ENCODE data around the gene HGS.

The HGS gene, protein sequence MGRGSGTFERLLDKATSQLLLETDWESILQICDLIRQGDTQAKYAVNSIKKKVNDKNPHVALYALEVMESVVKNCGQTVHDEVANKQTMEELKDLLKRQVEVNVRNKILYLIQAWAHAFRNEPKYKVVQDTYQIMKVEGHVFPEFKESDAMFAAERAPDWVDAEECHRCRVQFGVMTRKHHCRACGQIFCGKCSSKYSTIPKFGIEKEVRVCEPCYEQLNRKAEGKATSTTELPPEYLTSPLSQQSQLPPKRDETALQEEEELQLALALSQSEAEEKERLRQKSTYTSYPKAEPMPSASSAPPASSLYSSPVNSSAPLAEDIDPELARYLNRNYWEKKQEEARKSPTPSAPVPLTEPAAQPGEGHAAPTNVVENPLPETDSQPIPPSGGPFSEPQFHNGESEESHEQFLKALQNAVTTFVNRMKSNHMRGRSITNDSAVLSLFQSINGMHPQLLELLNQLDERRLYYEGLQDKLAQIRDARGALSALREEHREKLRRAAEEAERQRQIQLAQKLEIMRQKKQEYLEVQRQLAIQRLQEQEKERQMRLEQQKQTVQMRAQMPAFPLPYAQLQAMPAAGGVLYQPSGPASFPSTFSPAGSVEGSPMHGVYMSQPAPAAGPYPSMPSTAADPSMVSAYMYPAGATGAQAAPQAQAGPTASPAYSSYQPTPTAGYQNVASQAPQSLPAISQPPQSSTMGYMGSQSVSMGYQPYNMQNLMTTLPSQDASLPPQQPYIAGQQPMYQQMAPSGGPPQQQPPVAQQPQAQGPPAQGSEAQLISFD
- total RNA-seq = 115 to 149 (median 116) reads per million in 3 donors

DNA sequence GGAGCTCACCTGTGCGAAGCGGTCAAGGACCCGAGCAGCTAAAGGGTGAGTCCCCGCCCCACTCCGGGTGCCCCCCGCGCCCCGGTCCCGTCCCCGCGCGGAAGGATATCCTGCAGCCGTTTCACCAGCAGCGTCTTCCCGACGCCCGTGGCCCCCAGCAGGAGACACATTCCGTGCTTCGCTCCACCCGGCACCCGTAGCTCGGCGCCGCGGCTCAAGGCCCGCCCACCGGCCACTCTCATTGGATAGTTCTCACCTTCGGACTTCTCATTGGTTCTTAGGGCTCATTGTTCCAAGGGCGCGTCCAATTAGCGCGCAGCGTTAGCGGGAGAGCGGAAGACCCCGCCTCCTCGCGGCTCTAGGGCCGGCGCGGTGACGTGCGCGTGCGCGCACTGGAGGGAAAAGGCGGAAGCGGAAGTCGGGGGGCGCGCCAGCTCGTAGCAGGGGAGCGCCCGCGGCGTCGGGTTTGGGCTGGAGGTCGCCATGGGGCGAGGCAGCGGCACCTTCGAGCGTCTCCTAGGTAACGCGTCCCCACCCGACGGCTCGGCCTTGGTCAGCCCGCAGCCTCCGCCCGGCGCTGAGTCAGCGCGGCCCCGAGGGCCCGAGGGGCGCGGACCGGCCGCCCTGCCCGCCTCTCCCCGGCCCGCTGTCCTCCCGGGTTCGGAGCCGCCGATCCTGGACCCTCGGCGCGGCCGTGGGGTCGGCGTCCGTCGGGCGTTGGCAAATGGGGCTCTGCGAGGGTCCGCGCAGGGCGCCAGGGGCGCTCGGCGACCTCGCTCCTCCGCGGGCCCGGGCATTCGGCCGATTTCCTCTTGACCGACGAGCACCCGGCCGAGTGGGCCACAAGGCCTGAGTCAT, at the start of gene HGS, which contains the start of gene ARL16:
Gene HGS (plus strand): TSS at position 428 of the 858 bp plus-strand sequence. CDS start 56 bp downstream, at position 484.
Gene ARL16 (minus strand): TSS at position 214 of the 858 bp plus-strand sequence. CDS start 44 bp downstream, at position 170.
- Histone ChIP-seq H3K36me3 (ENCODE audit: control insufficient read depth, insufficient read depth, low read length) (peaks cover 28% of the 10 kb centered on the region), H3K4me3 (ENCODE audit: insufficient read depth, low read depth, low read length, poor library complexity, severe bottlenecking) (peak within 1 kb of the TSS; percentile 79), H3K27ac (ENCODE audit: insufficient read depth, low read length, poor library complexity, severe bottlenecking) (peak within 1 kb of the TSS; percentile 67), H3K27me3 (replicated peaks; ENCODE audit: control insufficient read depth, insufficient read depth, low read length, poor library complexity, severe bottlenecking) (no peaks in the 10 kb centered on the region), H3K4me1 (ENCODE audit: control insufficient read depth, insufficient read depth, low read length, poor library complexity, severe bottlenecking) (peaks cover 20% of the 10 kb centered on the region), H3K9me3 (ENCODE audit: control insufficient read depth, low read length) (no peaks in the 10 kb centered on the region)
- peak; percentile 95 to 96 (median 95) for DNase-seq

DNA sequence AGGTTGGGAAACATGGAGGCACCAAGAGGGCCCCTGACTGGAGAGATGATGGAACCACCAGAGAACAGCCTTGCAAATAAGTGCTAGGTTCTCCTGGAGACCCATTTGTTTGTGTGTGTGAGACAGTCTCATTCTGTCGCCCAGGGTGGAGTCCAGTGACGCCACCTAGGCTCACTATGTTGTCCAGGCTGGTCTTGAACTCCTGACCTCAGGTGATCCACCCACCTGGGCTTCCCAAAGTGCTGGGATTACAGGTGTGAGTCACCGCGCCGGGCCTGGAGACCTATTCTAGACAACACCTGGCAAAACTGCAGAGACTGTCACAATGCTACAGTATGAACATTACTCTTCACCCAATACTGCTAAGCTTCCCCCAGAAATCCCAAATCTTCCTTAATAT, 48.4 kb upstream of the HGS start:
- no peaks in the 10 kb centered on the region for H3K9me3 ChIP-seq (ENCODE audit: control insufficient read depth, low read length)
- no peaks in the 10 kb centered on the region for H3K27me3 ChIP-seq (replicated peaks; ENCODE audit: control insufficient read depth, insufficient read depth, low read length, poor library complexity, severe bottlenecking)
- no peak overlapping the region for H3K27ac ChIP-seq (ENCODE audit: insufficient read depth, low read length, poor library complexity, severe bottlenecking)
- DNase-seq = no peak
- peaks cover 10% of the 10 kb centered on the region for H3K4me1 ChIP-seq (ENCODE audit: control insufficient read depth, insufficient read depth, low read length, poor library complexity, severe bottlenecking)
- H3K36me3 ChIP-seq (ENCODE audit: control insufficient read depth, insufficient read depth, low read length) = no peaks in the 10 kb centered on the region
- H3K4me3 ChIP-seq (ENCODE audit: insufficient read depth, low read depth, low read length, poor library complexity, severe bottlenecking) = no peak overlapping the region

DNA sequence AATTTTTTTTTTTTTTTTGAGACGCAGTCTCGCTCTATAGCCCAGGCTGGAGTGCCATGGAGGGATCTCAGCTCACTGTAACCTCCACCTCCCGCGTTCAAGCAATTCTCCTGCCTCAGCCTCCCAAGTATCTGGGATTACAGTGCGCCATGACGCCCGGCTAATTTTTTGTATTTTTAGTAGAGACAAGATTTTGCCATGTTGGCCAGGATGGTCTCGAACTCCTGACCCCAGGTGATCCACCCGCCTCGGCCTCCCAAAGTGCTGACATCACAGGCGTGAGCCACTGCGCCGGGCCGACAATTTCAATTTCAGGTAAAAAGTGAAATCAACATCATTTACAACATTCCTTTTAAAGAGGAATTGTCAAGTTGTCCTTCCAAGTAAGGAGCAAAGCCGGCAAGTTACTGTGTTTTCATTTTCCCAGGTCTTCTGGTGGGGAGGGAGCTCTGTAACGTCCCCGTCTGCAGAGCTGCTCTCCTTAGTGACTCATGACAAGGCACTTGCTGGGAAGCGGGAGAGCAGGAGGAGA, 47.8 kb upstream of the HGS start:
- no peaks in the 10 kb centered on the region for H3K9me3 ChIP-seq (ENCODE audit: control insufficient read depth, low read length)
- DNase-seq = no peak
- no peaks in the 10 kb centered on the region for H3K36me3 ChIP-seq (ENCODE audit: control insufficient read depth, insufficient read depth, low read length)
- no peaks in the 10 kb centered on the region for H3K27me3 ChIP-seq (replicated peaks; ENCODE audit: control insufficient read depth, insufficient read depth, low read length, poor library complexity, severe bottlenecking)
- peaks cover 10% of the 10 kb centered on the region for H3K4me1 ChIP-seq (ENCODE audit: control insufficient read depth, insufficient read depth, low read length, poor library complexity, severe bottlenecking)
- H3K4me3 ChIP-seq (ENCODE audit: insufficient read depth, low read depth, low read length, poor library complexity, severe bottlenecking) = peak overlapping the region; percentile 79
- H3K27ac ChIP-seq (ENCODE audit: insufficient read depth, low read length, poor library complexity, severe bottlenecking) = peak overlapping the region; percentile 70

DNA sequence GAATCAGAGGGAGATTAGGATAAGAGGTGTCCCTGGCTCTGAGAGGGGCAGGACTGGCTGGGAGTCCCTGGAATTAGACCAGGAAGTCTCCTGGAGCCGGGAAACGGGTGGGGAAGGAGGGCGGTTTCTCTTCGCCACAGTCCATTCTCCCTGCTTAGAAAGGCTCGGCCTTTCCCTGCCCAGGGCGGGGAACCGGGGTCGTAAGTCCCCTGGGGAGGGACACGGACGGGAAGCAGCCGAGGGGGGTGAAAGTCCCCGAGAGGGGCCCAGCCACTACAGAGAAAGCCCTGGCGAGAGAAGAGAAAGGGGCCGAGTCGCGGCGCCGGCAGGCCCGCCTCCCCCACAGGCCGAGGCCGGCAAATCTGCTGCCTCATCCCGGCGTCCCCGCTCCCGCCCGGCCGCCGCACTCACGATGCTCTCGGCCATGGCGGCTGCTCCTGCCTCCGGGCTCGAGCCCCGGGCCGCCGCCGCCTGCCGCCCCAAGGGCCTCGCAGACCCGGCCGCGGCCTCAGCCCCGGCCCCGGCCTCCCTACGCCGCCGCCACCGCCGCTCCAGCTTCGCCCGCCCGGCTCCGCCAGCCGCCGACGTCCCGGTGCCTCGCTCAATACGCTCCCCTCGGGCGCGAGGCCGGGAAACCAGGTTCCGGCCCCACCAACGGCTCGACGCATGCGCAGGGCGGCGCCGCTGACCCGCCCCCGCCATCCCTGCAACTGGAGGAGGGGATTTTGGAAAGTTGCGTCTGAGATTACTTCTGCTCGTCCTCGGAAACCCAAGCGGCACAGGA, 47.1 kb upstream of the HGS start, which contains the start of the genes NPLOC4 and TSPAN10:
Gene NPLOC4 (minus strand): TSS at position 608 of the 784 bp plus-strand sequence. CDS start 182 bp downstream, at position 426.
Gene TSPAN10 (plus strand): TSS at position 692 of the 784 bp plus-strand sequence. CDS start 5,217 bp downstream, outside the sequence.
- H3K27me3 ChIP-seq (replicated peaks; ENCODE audit: control insufficient read depth, insufficient read depth, low read length, poor library complexity, severe bottlenecking) = no peaks in the 10 kb centered on the region
- no peaks in the 10 kb centered on the region for H3K36me3 ChIP-seq (ENCODE audit: control insufficient read depth, insufficient read depth, low read length)
- peak within 1 kb of the TSS; percentile 79 for H3K4me3 ChIP-seq (ENCODE audit: insufficient read depth, low read depth, low read length, poor library complexity, severe bottlenecking)
- peaks cover 10% of the 10 kb centered on the region for H3K4me1 ChIP-seq (ENCODE audit: control insufficient read depth, insufficient read depth, low read length, poor library complexity, severe bottlenecking)
- peak within 1 kb of the TSS; percentile 70 for H3K27ac ChIP-seq (ENCODE audit: insufficient read depth, low read length, poor library complexity, severe bottlenecking)
- DNase-seq = peak; percentile 63 to 72 (median 70)
- H3K9me3 ChIP-seq (ENCODE audit: control insufficient read depth, low read length) = no peaks in the 10 kb centered on the region

DNA sequence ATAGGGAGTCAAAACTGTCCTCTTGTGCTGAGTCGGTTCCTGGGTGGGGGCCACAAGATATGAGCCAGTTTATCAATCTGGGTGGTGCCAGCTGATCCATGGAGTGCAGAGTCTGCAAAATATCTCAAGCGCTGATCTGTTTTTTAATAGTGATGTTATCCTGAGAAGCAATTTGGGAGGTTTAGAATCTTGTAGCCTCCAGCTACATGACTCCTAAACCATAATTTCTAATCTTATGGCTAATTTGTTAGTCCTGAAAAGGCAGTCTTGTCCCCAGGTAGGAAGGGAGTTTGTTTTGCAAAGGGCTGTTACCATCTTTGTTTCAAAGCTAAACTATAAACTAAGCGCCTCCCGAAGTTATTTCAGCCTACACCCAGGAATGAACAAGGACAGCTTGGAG, 45.1 kb upstream of the HGS start:
- peaks cover 10% of the 10 kb centered on the region for H3K4me1 ChIP-seq (ENCODE audit: control insufficient read depth, insufficient read depth, low read length, poor library complexity, severe bottlenecking)
- no peak for DNase-seq
- H3K36me3 ChIP-seq (ENCODE audit: control insufficient read depth, insufficient read depth, low read length) = no peaks in the 10 kb centered on the region
- H3K27me3 ChIP-seq (replicated peaks; ENCODE audit: control insufficient read depth, insufficient read depth, low read length, poor library complexity, severe bottlenecking) = no peaks in the 10 kb centered on the region
- no peak overlapping the region for H3K27ac ChIP-seq (ENCODE audit: insufficient read depth, low read length, poor library complexity, severe bottlenecking)
- no peaks in the 10 kb centered on the region for H3K9me3 ChIP-seq (ENCODE audit: control insufficient read depth, low read length)
- no peak overlapping the region for H3K4me3 ChIP-seq (ENCODE audit: insufficient read depth, low read depth, low read length, poor library complexity, severe bottlenecking)

DNA sequence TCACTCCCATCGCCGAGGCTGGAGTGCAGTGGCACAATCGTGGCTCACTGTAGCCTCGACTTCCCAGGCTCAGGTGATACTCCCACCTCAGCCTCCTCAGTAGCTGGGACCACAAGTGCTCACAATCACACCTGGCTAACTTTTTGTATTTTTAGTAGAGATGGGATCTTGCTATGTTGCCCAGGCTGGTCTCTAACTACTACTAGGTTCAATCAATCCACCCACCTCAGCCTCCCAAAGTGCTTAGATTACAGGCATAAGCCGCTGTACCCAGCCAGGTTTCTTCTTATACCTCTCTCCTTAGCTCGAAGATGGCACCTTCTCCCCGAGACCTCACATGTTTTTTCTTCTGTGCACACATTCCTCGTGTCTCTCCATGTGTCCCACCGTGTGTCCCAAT, 43.8 kb upstream of the HGS start:
- Histone ChIP-seq H3K27ac (ENCODE audit: insufficient read depth, low read length, poor library complexity, severe bottlenecking) (no peak overlapping the region), H3K27me3 (replicated peaks; ENCODE audit: control insufficient read depth, insufficient read depth, low read length, poor library complexity, severe bottlenecking) (no peaks in the 10 kb centered on the region), H3K9me3 (ENCODE audit: control insufficient read depth, low read length) (no peaks in the 10 kb centered on the region), H3K36me3 (ENCODE audit: control insufficient read depth, insufficient read depth, low read length) (no peaks in the 10 kb centered on the region), H3K4me1 (ENCODE audit: control insufficient read depth, insufficient read depth, low read length, poor library complexity, severe bottlenecking) (peaks cover 10% of the 10 kb centered on the region), H3K4me3 (ENCODE audit: insufficient read depth, low read depth, low read length, poor library complexity, severe bottlenecking) (no peak overlapping the region)
- no peak for DNase-seq

DNA sequence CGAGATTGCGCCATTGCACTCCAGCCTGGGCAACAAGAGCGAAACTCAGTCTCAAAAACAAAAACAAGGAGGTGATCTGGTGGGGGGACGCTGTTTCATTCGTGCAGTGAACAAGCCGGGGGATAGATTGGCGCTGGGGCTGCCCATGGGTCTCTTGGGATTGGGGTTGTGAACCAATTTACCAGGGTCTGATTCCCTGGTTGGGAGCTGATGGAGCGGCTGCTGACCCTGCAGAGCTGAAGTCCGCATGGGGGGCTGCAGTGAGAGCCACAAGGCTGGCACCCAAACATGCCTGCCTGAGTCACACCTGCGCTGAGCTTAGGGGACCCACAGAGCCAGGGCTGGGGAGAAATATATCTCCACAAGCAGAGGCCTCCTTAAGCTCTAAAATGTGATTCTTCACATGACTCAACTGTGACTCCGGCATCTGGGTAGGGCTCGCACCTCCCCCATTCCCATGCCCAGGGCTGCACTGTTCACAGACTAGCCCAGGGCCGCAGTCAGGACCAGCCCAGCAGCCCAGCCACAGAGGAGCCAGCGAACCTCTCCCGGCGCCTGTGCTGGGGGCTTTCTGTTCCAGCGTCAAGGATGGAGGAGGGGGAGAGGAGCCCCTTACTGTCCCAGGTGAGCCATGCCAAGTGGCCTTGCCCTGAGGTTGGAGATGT, 41.9 kb upstream of the HGS start:
- DNase-seq = no peak
- Histone ChIP-seq H3K4me1 (ENCODE audit: control insufficient read depth, insufficient read depth, low read length, poor library complexity, severe bottlenecking) (no peaks in the 10 kb centered on the region), H3K27ac (ENCODE audit: insufficient read depth, low read length, poor library complexity, severe bottlenecking) (no peak overlapping the region), H3K9me3 (ENCODE audit: control insufficient read depth, low read length) (no peaks in the 10 kb centered on the region), H3K4me3 (ENCODE audit: insufficient read depth, low read depth, low read length, poor library complexity, severe bottlenecking) (no peak overlapping the region), H3K27me3 (replicated peaks; ENCODE audit: control insufficient read depth, insufficient read depth, low read length, poor library complexity, severe bottlenecking) (no peaks in the 10 kb centered on the region), H3K36me3 (ENCODE audit: control insufficient read depth, insufficient read depth, low read length) (no peaks in the 10 kb centered on the region)

DNA sequence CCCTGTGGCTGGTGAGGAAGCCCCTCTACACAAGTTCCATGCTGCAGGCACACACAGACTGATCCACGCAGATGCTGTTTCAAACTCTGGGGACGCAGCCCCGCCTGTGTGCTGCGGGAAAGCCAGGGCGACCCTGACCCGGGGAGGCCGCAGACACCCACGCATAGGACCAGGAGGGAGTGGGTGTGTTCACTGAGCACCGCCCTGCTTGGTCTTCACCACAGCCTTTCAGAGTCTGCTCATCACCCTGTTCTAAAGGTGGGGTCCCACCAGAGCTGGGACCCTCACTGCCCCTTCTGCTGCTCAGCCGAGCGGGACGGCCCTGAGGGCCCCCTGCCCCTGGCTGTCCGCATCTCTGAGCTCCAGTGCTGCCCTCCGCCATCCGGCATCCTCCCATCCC, 39.3 kb upstream of the HGS start:
- H3K4me3 ChIP-seq (ENCODE audit: insufficient read depth, low read depth, low read length, poor library complexity, severe bottlenecking) = no peak overlapping the region
- no peak overlapping the region for H3K27ac ChIP-seq (ENCODE audit: insufficient read depth, low read length, poor library complexity, severe bottlenecking)
- peaks cover 5% of the 10 kb centered on the region for H3K27me3 ChIP-seq (replicated peaks; ENCODE audit: control insufficient read depth, insufficient read depth, low read length, poor library complexity, severe bottlenecking)
- H3K4me1 ChIP-seq (ENCODE audit: control insufficient read depth, insufficient read depth, low read length, poor library complexity, severe bottlenecking) = no peaks in the 10 kb centered on the region
- DNase-seq = no peak
- H3K36me3 ChIP-seq (ENCODE audit: control insufficient read depth, insufficient read depth, low read length) = no peaks in the 10 kb centered on the region
- no peaks in the 10 kb centered on the region for H3K9me3 ChIP-seq (ENCODE audit: control insufficient read depth, low read length)
